Endothelial cell of umbilical vein (primary cell): ENCODE data around the gene AAMDC.
A peak's percentile ranks its signal among the peaks of the same experiment; 100 is the strongest.

Experiments used
- EZH2 ChIP-seq: IDR thresholded peaks from 2 replicates; pipeline ENCODE4 v1.6.1; 2012; ENCODE audit warnings: borderline replicate concordance, low read depth, mild to moderate bottlenecking, moderate library complexity, low read length, inconsistent platforms; ENCODE audit not compliant: severe bottlenecking
- GATA2 ChIP-seq: IDR thresholded peaks from 2 replicates; pipeline ENCODE4 v1.7.0; 2011; ENCODE audit warnings: low read depth, mild to moderate bottlenecking, moderate library complexity, mixed read lengths, low read length; ENCODE audit not compliant: insufficient read length, insufficient read depth
- JUN ChIP-seq: IDR thresholded peaks from 2 replicates; pipeline ENCODE4 v1.6.1; 2011; ENCODE audit warnings: borderline replicate concordance, low read depth; ENCODE audit not compliant: insufficient read length, insufficient read depth
- MYC ChIP-seq: IDR thresholded peaks from one replicate; pipeline ENCODE4 v1.6.1; 2011; ENCODE audit warnings: mild to moderate bottlenecking, low read depth, low read length
- POLR2A ChIP-seq: IDR thresholded peaks from 2 replicates; pipeline ENCODE4 v1.6.1; 2012; ENCODE audit warnings: low read depth, mild to moderate bottlenecking, control low read depth, low read length
- POLR2AphosphoS5 ChIP-seq: IDR thresholded peaks from 2 replicates; pipeline ENCODE4 v1.6.1; 2012; ENCODE audit warnings: low read depth, mild to moderate bottlenecking, control low read depth, low read length, moderate library complexity; ENCODE audit not compliant: insufficient read depth
- TF ChIP-seq, protein P1 (sequence below), 2 donors: IDR thresholded peaks; 1 replicate in 1 of 2; 2 replicates in 1 of 2; pipeline ENCODE4 v1.5.1; 2011; ENCODE audit warnings: low read length in 2 of 2, mild to moderate bottlenecking in 2 of 2, moderate library complexity in 2 of 2, control low read depth in 1 of 2, inconsistent platforms in 1 of 2, low read depth in 1 of 2; ENCODE audit not compliant: insufficient read depth in 1 of 2; ENCODE audit errors: extremely low read depth in 1 of 2
- TF ChIP-seq, protein P2 (sequence below): IDR thresholded peaks from 2 replicates; pipeline ENCODE4 v1.6.1; 2011; ENCODE audit not compliant: insufficient read depth, insufficient read length

DNA sequence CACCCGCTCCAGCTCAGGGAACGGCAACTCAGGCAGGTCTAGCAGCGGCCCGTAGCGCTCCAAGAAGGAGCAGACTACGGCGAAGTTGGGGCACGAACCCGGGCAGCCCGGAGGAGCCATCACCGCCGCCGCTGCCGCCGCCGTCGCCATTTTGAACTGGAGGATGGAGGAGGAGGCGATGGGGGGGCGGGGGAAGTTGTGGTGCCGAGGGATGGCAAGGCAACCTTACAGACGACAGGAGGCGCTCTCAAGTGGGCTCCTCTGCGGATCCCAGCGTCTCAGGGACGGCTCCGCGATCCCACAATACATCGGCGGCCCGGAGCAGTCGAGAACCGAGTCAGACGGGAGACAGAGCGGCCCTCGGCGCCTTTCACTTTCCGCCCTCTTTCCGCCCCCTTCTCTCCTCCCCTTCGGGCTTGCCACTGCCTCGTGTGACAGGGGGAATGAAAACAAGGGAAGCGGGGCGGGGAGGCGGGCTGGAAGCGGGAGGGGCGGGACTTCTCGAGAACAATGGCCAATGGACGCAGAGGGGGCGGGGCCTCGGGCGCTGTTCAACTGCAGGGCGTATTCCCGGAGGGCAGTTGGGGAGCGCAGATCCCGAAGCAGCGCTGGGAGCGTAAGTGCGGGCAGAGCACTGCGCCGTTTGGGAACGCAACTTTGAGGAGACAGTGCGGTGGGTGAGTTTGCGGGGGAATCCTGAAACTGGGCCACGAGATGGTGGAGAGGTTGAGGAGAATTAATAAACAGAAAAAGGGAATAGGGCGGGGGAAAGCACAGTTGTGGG lies at the start of gene AAMDC, which contains the start of gene RSF1:
- TF ChIP-seq POLR2A, result peak; percentile 79
- TF ChIP-seq, protein P1, sequence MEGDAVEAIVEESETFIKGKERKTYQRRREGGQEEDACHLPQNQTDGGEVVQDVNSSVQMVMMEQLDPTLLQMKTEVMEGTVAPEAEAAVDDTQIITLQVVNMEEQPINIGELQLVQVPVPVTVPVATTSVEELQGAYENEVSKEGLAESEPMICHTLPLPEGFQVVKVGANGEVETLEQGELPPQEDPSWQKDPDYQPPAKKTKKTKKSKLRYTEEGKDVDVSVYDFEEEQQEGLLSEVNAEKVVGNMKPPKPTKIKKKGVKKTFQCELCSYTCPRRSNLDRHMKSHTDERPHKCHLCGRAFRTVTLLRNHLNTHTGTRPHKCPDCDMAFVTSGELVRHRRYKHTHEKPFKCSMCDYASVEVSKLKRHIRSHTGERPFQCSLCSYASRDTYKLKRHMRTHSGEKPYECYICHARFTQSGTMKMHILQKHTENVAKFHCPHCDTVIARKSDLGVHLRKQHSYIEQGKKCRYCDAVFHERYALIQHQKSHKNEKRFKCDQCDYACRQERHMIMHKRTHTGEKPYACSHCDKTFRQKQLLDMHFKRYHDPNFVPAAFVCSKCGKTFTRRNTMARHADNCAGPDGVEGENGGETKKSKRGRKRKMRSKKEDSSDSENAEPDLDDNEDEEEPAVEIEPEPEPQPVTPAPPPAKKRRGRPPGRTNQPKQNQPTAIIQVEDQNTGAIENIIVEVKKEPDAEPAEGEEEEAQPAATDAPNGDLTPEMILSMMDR (IDR thresholded peaks at IDR 0.05; ENCODE audit: extremely low read depth in 1 of 2, insufficient read depth in 1 of 2, low read depth in 1 of 2, low read length in 2 of 2), result peak; percentile 61 to 93
- TF ChIP-seq GATA2, result no peak
- TF ChIP-seq EZH2, result no peak
- no peak for TF ChIP-seq JUN
- TF ChIP-seq, protein P2, sequence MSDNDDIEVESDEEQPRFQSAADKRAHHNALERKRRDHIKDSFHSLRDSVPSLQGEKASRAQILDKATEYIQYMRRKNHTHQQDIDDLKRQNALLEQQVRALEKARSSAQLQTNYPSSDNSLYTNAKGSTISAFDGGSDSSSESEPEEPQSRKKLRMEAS, result peak; percentile 77
- peak; percentile 25 for TF ChIP-seq MYC
- TF ChIP-seq POLR2AphosphoS5, result peak; percentile 75
